ENCODE measurements around the gene NPPA. TPM values are rescaled to one million over a fixed set of nuclear protein-coding genes. Genes with fewer than 3 reads are reported as not detected.
A peak's percentile ranks its signal among the peaks of the same experiment; 100 is the strongest.

The NPPA gene
- total and polyA plus RNA-seq, 9 of the 15 experiments (the other 6 are each of a cell fraction or from before 2014, with no cell fraction given), result not detected

- TF ChIP-seq CLOCK (CRISPR knock-in tag; IDR thresholded peaks at IDR 0.05; ENCODE audit: borderline replicate concordance) (no peak), HSF4 (CRISPR knock-in tag; IDR thresholded peaks at IDR 0.05; ENCODE audit: borderline replicate concordance) (peak; percentile 69; the same call in 1 of the 2 replicates), ETS2 (tag; IDR thresholded peaks at IDR 0.05; ENCODE audit: borderline replicate concordance, poor library complexity, severe bottlenecking) (peak; percentile 11), LEF1 (IDR thresholded peaks at IDR 0.05) (peak; percentile 94), ZSCAN32 (CRISPR knock-in tag; IDR thresholded peaks at IDR 0.05) (no peak), ZNF76 (CRISPR knock-in tag; IDR thresholded peaks at IDR 0.05; ENCODE audit: borderline replicate concordance) (no peak), XRCC3 (IDR thresholded peaks at IDR 0.05) (no peak), GTF3C2 (IDR thresholded peaks at IDR 0.05; ENCODE audit: borderline replicate concordance, extremely low read depth, insufficient read length) (no peak), XRCC5 (IDR thresholded peaks at IDR 0.05; ENCODE audit: low read depth, low read length) (0 out of 2 replicates have a peak, but pooled peaks have one; percentile 35), HINFP (tag; conservative IDR thresholded peaks at IDR 0.05; ENCODE audit: low read depth) (peak; percentile 51; the same call in 1 of the 2 replicates), HMGXB4 (CRISPR knock-in tag; IDR thresholded peaks at IDR 0.05) (no peak), SAP30 (IDR thresholded peaks at IDR 0.05; ENCODE audit: borderline replicate concordance, insufficient read depth, low read depth, low read length, poor library complexity, severe bottlenecking) (no peak), NFXL1 (CRISPR knock-in tag; IDR thresholded peaks at IDR 0.05) (peak; percentile 9; the same call in 1 of the 2 replicates), NFE2 (IDR thresholded peaks at IDR 0.05; ENCODE audit: low read depth) (peak; percentile 87), ARID3A (IDR thresholded peaks at IDR 0.05; ENCODE audit: borderline replicate concordance, low read depth, low read length) (peak; percentile 81; the same call in 1 of the 2 replicates)
Measured at GRCh38 chr1:11797525-11798216, 49.9 kb downstream of the NPPA start (continued).

All from K562 (cell line).